Esophagus muscularis mucosa (tissue), 3 donors: ENCODE data around the gene SCFD1.

ENCODE experiments used
- POLR2A ChIP-seq: fragments of 450-650 bp; IDR thresholded peaks from one replicate; pipeline ENCODE4 v1.6.1; 2017; ENCODE audit warnings: antibody characterized with exemption, moderate library complexity, mild to moderate bottlenecking, low read depth
- TF ChIP-seq, protein P1 (sequence below), 3 experiments: fragments of 200-600 bp in 2 of 3; fragments of 450-650 bp in 1 of 3; sonication (generic) in 2 of 3; IDR thresholded peaks; one replicate each; pipeline ENCODE4 v1.5.1; 2017 to 2019; ENCODE audit warnings: antibody characterized with exemption in 3 of 3, mild to moderate bottlenecking in 2 of 3, moderate library complexity in 1 of 3

DNA sequence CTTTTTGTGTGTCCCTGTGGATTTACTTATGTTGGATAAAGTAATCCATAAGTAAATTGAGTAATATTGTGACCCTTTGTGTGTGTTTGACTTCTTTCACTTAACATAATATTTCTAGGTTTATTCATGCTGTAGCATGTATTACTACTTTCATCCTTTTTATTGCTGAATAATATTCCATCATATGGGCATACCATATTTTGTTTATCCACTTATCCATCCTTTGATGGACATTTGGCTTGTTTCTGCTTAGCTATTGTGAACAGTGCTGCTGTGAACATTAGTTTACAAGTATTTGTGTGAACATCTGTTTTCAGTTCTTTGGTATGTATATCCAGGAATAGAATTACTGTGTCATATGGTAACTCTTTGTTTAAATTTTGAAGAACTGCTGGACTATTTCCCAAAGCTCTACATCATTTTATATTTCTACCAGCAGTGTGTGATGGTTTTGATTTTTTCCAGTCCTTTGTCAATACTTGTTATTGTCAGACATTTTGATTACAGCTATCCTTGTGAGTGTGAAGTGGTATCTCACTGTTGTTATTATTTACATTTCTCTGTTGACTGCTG is 38.0 kb upstream of the SCFD1 start:
- TF ChIP-seq, protein P1, sequence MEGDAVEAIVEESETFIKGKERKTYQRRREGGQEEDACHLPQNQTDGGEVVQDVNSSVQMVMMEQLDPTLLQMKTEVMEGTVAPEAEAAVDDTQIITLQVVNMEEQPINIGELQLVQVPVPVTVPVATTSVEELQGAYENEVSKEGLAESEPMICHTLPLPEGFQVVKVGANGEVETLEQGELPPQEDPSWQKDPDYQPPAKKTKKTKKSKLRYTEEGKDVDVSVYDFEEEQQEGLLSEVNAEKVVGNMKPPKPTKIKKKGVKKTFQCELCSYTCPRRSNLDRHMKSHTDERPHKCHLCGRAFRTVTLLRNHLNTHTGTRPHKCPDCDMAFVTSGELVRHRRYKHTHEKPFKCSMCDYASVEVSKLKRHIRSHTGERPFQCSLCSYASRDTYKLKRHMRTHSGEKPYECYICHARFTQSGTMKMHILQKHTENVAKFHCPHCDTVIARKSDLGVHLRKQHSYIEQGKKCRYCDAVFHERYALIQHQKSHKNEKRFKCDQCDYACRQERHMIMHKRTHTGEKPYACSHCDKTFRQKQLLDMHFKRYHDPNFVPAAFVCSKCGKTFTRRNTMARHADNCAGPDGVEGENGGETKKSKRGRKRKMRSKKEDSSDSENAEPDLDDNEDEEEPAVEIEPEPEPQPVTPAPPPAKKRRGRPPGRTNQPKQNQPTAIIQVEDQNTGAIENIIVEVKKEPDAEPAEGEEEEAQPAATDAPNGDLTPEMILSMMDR (IDR thresholded peaks at IDR 0.05), result no peak
- no peak for TF ChIP-seq POLR2A
